ENCODE results near the gene HSD11B1L.

The HSD11B1L gene

GRCh38 chr19:5703819-5704818 is 23.3 kb downstream of the HSD11B1L start:
- no peak for TF ChIP-seq CTCF (IDR thresholded peaks at IDR 0.05; ENCODE audit: low read depth, low read length)
- DNase-seq (ENCODE audit: extremely low read depth, low read depth), result no peak

GRCh38 chr19:5705552-5705951 is 24.7 kb downstream of the HSD11B1L start:
- DNase-seq (ENCODE audit: extremely low read depth, low read depth), result no peak
- no peak for TF ChIP-seq CTCF (IDR thresholded peaks at IDR 0.05; ENCODE audit: low read depth, low read length)

- no peak for TF ChIP-seq CTCF (IDR thresholded peaks at IDR 0.05; ENCODE audit: low read depth, low read length)
- no peak for DNase-seq (ENCODE audit: extremely low read depth, low read depth)
Observed at GRCh38 chr19:5706876-5707573, 26.2 kb downstream of the HSD11B1L start.

- no peak for TF ChIP-seq CTCF (IDR thresholded peaks at IDR 0.05; ENCODE audit: low read depth, low read length)
- DNase-seq (ENCODE audit: extremely low read depth, low read depth), result no peak
Observed at GRCh38 chr19:5707576-5708575, 27.0 kb downstream of the HSD11B1L start.

- no peak for DNase-seq (ENCODE audit: extremely low read depth, low read depth)
- TF ChIP-seq CTCF (IDR thresholded peaks at IDR 0.05; ENCODE audit: low read depth, low read length), result no peak
Observed at GRCh38 chr19:5711025-5711424, 30.2 kb downstream of the HSD11B1L start.

- DNase-seq (ENCODE audit: extremely low read depth, low read depth), result no peak
- no peak for TF ChIP-seq CTCF (IDR thresholded peaks at IDR 0.05; ENCODE audit: low read depth, low read length)
Observed at GRCh38 chr19:5711713-5712161, 30.9 kb downstream of the HSD11B1L start.

Measured in AG09319 (cell line).